Stimulated activated CD8-positive, alpha-beta memory T cell treated with anti-CD3 and anti-CD28 coated beads, Interleukin-7, amount 100 ng/mL, for 1 hour (primary cell): ENCODE measurements around the gene GRK6.

Experiments used
- DNase-seq, 2 donors: peaks; one replicate each; pipeline ENCODE4 v3.0.0-alpha.2; 2020; ENCODE audit warnings: low read depth in 2 of 2

GRK6 gene

GRCh38 chr5:177487144-177487543, 60.7 kb downstream of the GRK6 start:
- no peak for DNase-seq

- DNase-seq: no peak
Observed at GRCh38 chr5:177487975-177488374, 61.5 kb downstream of the GRK6 start.

- DNase-seq: no peak
Observed at GRCh38 chr5:177489119-177489716, 62.7 kb downstream of the GRK6 start.

- DNase-seq: no peak
Observed at GRCh38 chr5:177490311-177490991, 64.0 kb downstream of the GRK6 start.

GRCh38 chr5:177490992-177491391, 64.5 kb downstream of the GRK6 start:
- DNase-seq: no peak

GRCh38 chr5:177491429-177491945, 65.0 kb downstream of the GRK6 start:
- no peak for DNase-seq

- DNase-seq: no peak
Observed at GRCh38 chr5:177491983-177492746, 65.7 kb downstream of the GRK6 start.
